ENCODE results near the gene WSCD1. TPM values are rescaled to one million over a fixed set of nuclear protein-coding genes. Genes with fewer than 3 reads are reported as not detected.

WSCD1 gene
- polyA plus RNA-seq, 1 donor (not counting 4 experiments of a cell fraction or from before 2014, with no cell fraction given): not detected

DNA sequence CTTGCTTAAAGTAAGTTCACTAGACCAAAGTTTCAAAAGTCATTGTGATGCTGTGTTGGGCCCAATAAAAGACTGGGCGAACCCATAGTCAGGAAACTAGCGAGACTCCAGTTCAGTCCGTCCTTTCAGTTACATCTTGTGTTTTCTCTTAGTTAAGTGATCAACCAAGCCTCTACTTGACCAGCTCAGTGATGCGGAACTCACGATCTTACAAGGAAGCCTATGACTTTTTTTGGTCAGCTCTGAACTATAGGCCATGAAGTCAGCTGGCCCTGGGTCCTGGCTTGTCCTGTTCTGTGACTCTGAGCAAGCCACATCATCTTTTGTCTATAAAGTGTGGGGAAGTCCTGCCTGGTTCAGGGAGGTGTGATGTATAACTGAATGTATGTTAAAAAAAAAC, 21.7 kb upstream of the WSCD1 start:
- H4K20me1 ChIP-seq (ENCODE audit: control insufficient read depth, extremely low read depth, insufficient read depth, low read length): no peaks in the 10 kb centered on the region
- H3K27ac ChIP-seq (ENCODE audit: control insufficient read depth, insufficient read depth, low read length): no peak overlapping the region
- H3K4me2 ChIP-seq (ENCODE audit: control insufficient read depth, extremely low read depth, insufficient read depth, low read depth, low read length): no peak overlapping the region
- H3K4me1 ChIP-seq (ENCODE audit: control insufficient read depth, extremely low read depth, insufficient read depth, low read length): no peaks in the 10 kb centered on the region
- H2AFZ ChIP-seq (ENCODE audit: control insufficient read depth, low read length): no peak overlapping the region
- H3K36me3 ChIP-seq (ENCODE audit: control insufficient read depth in 2 of 2, extremely low read depth in 1 of 2, insufficient read depth in 2 of 2, low read length in 2 of 2): no peaks in the 10 kb centered on the region
- peaks cover 4% of the 10 kb centered on the region for H3K27me3 ChIP-seq (ENCODE audit: control insufficient read depth, extremely low read depth, insufficient read depth, low read length)
- no peak overlapping the region for H3K4me3 ChIP-seq (ENCODE audit: control insufficient read depth in 2 of 3, extremely low read depth in 1 of 3, insufficient read depth in 2 of 3, low read depth in 1 of 3, low read length in 3 of 3)
- FAIRE-seq: no peak
- H3K9me3 ChIP-seq (ENCODE audit: control insufficient read depth, low read depth, low read length): no peaks in the 10 kb centered on the region
- H3K9ac ChIP-seq (ENCODE audit: control insufficient read depth, extremely low read depth, insufficient read depth, low read length): no peak overlapping the region
- no peak for DNase-seq (ENCODE audit: low read depth, low spot score)
- no peaks in the 10 kb centered on the region for H3K9me1 ChIP-seq (ENCODE audit: control insufficient read depth, extremely low read depth, insufficient read depth, low read length)
- no peak for TF ChIP-seq EZH2 (IDR thresholded peaks at IDR 0.05; ENCODE audit: low read length)
- no peak for TF ChIP-seq CTCF (optimal IDR thresholded peaks at IDR 0.05 in 1 of 3, IDR thresholded peaks at IDR 0.05 in 1 of 3, conservative IDR thresholded peaks at IDR 0.05 in 1 of 3; ENCODE audit: extremely low read depth in 1 of 3, insufficient read depth in 2 of 3, low read length in 3 of 3)
- no peaks in the 10 kb centered on the region for H3K79me2 ChIP-seq (ENCODE audit: control insufficient read depth, insufficient read depth, low read length)
- dilution Hi-C loops (cut with MboI; ENCODE audit: extremely low pct_ligation_motif_present, low sequenced_read_pairs): no loop called here

GRCh38 chr17:6052926-6053325, 17.3 kb upstream of the WSCD1 start:
- H3K27ac ChIP-seq (ENCODE audit: control insufficient read depth, insufficient read depth, low read length): no peak overlapping the region
- no peaks in the 10 kb centered on the region for H3K79me2 ChIP-seq (ENCODE audit: control insufficient read depth, insufficient read depth, low read length)
- peaks cover 4% of the 10 kb centered on the region for H3K27me3 ChIP-seq (ENCODE audit: control insufficient read depth, extremely low read depth, insufficient read depth, low read length)
- no peak overlapping the region for H3K9ac ChIP-seq (ENCODE audit: control insufficient read depth, extremely low read depth, insufficient read depth, low read length)
- H3K4me1 ChIP-seq (ENCODE audit: control insufficient read depth, extremely low read depth, insufficient read depth, low read length): no peaks in the 10 kb centered on the region
- H3K36me3 ChIP-seq (ENCODE audit: control insufficient read depth in 2 of 2, extremely low read depth in 1 of 2, insufficient read depth in 2 of 2, low read length in 2 of 2): no peaks in the 10 kb centered on the region
- H3K4me3 ChIP-seq (ENCODE audit: control insufficient read depth in 2 of 3, extremely low read depth in 1 of 3, insufficient read depth in 2 of 3, low read depth in 1 of 3, low read length in 3 of 3): no peak overlapping the region
- no peaks in the 10 kb centered on the region for H4K20me1 ChIP-seq (ENCODE audit: control insufficient read depth, extremely low read depth, insufficient read depth, low read length)
- no peaks in the 10 kb centered on the region for H3K9me1 ChIP-seq (ENCODE audit: control insufficient read depth, extremely low read depth, insufficient read depth, low read length)
- H3K9me3 ChIP-seq (ENCODE audit: control insufficient read depth, low read depth, low read length): no peaks in the 10 kb centered on the region
- TF ChIP-seq EZH2 (IDR thresholded peaks at IDR 0.05; ENCODE audit: low read length): no peak
- TF ChIP-seq CTCF (optimal IDR thresholded peaks at IDR 0.05 in 1 of 3, IDR thresholded peaks at IDR 0.05 in 1 of 3, conservative IDR thresholded peaks at IDR 0.05 in 1 of 3; ENCODE audit: extremely low read depth in 1 of 3, insufficient read depth in 2 of 3, low read length in 3 of 3): no peak
- no peak overlapping the region for H2AFZ ChIP-seq (ENCODE audit: control insufficient read depth, low read length)
- FAIRE-seq: no peak
- no peak overlapping the region for H3K4me2 ChIP-seq (ENCODE audit: control insufficient read depth, extremely low read depth, insufficient read depth, low read depth, low read length)
- dilution Hi-C loops (cut with MboI; ENCODE audit: extremely low pct_ligation_motif_present, low sequenced_read_pairs): no loop called here
- DNase-seq (ENCODE audit: low read depth, low spot score): no peak
